Right lobe of liver (tissue), 4 donors: Measurements from ENCODE around the gene GRK4.

Experiments
- CTCF ChIP-seq, 4 donors: fragments of 200-600 bp in 3 of 4; fragments of 450-650 bp in 1 of 4; IDR thresholded peaks; one replicate each; pipeline versions ENCODE4 v1.5.1 to v1.8.0; 2016 to 2022; ENCODE audit warnings: antibody characterized with exemption in 4 of 4, mild to moderate bottlenecking in 2 of 4
- POLR2A ChIP-seq: fragments of 450-650 bp; IDR thresholded peaks from one replicate; pipeline ENCODE4 v1.6.1; 2017; ENCODE audit warnings: antibody characterized with exemption, mild to moderate bottlenecking
- donor health status: DM: no; HTN: no; CAD: no.
- donor health status: DM: no; HTN: no; CAD: no.
- donor health status: DM: no; HTN: yes; CAD: no.

DNA sequence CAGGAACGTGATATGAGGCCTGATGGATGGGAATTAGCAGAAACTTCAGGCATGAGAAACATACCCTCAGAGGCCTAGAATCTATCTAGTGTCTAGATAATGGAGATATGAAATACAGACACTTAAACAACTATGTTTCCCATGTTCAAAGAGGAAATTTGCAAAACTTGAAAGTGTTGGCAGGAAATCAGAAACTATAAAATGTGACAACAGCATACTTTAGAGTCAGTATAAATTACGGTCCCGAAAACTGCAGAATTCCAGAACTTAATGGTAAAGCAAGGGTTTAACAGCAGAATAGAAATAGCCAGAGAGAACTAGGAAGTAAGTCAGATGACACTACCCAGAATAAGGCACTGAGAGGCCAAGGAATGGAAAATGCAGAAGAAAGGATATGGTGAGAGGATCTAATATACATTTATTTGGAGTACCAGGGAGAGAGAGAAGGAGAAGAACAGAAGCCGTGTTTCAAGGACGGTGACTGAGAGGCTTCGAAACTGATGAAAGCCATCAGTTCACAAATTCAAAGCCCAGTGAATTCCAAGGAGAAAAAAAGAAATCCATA lies 103.5 kb downstream of the GRK4 start:
- TF ChIP-seq CTCF (IDR thresholded peaks at IDR 0.05): no peak
- no peak for TF ChIP-seq POLR2A
